Kidney capillary endothelial cell (primary cell): ENCODE measurements around the gene JADE1.

ENCODE experiments used
- DNase-seq: peaks from one replicate; pipeline ENCODE4 v3.0.0-alpha.2; 2018; ENCODE audit warnings: low spot score

Gene JADE1

DNA sequence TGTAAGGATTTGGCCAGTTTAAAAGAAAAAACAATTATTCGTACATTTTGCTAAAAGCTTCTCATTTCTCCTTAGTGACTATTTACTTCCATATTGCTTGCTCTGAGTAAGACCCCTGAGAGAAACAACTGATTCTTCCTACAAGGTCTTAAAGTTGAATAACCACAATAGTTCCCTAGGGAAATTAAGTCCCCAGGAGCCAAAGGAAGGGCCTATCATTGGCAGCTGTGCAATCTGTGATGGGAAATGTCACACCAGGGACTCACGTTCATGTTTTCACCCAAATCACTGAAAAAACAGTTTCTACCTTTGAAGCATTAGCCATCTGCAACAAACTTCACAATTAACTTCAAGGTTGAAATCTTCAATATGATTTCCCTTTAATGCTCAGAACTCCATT lies 66.7 kb downstream of the JADE1 start:
- DNase-seq, result no peak

GRCh38 chr4:128877934-128878333 lies 68.4 kb downstream of the JADE1 start:
- no peak for DNase-seq

- no peak for DNase-seq
Observed at GRCh38 chr4:128879283-128879682, 69.8 kb downstream of the JADE1 start.

DNA sequence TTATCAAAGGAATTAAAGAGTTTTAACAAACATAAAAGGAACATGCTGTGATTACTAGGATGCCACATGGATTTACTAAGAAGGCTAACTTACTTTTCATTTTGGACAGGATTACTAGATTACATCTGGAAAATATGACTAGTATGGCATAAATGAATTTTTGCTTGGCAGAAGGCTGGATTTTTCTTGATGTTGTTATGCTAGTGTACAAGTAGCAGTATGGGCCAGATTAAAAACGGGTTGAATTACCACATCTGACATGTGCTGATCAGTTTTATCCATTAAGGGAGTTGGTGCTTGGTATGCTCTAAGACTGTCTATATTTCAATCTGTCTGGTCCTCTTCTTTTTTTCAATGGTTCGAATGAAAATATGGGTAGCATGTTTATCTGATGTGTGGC lies 70.5 kb downstream of the JADE1 start:
- no peak for DNase-seq

- DNase-seq, result no peak
Observed at GRCh38 chr4:128880662-128881061, 71.2 kb downstream of the JADE1 start.

GRCh38 chr4:128904821-128905220 lies 95.3 kb downstream of the JADE1 start:
- no peak for DNase-seq

DNA sequence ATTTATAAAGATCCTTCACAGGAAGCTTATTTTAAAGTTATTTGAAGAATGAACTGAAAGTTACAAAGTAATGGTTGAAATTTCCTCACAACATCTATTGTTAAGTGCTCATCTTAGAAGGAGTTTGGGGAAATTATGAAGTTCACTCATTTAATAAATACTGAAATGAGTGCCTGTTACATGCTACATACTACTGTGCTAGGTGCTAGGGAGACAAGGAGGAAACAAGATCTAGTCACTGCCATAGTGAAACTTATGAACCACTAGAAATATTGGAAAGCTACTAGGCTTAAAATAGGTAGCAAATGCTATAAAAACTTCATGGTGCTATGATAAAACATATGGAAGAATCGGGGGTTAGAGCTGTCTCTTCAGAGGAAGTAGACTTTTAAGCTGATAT lies 97.1 kb downstream of the JADE1 start:
- no peak for DNase-seq

- DNase-seq, result no peak
Observed at GRCh38 chr4:128907981-128908380, 98.5 kb downstream of the JADE1 start.

DNA sequence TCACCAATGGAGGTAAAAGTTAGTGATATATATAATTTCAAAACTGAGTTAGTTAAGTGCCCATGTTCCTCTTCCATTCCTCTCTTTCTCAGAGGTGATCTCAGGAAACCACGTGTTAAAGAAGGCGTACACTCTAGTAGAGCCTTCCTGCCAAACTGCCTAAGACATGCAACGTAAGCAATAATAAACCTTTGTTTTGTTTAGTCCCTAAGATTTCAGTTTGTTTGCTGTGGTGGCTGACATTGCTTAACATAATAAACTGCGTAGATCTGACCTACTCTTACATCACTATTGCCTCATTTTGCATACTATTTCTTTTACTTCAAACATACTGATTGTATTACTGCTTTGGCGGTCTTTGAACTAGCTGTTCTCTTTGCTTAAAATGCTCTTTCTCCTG lies 99.2 kb downstream of the JADE1 start:
- DNase-seq, result no peak

DNA sequence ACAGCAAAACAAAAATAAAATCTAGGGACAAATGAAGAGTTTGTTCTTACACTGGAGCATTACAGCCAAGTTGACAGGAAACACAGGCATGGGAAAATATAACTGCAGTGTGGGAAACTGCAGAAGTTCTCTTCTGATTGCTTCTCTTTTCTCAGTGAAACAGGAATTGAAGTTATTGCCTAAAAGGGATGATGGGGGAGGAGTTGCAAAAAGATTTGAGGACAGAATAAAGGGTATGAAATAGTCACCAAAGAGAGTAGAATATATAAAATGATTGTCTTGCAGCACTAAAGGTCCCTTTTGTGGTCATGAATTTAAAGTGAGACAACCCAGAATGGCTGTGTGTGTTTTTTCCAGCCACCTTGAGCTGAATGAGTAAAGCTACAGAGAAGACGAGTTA lies 103.7 kb downstream of the JADE1 start:
- no peak for DNase-seq

- DNase-seq, result no peak
Observed at GRCh38 chr4:128915544-128915943, 106.0 kb downstream of the JADE1 start.

- DNase-seq, result no peak
Observed at GRCh38 chr4:128916832-128917231, 107.3 kb downstream of the JADE1 start.

GRCh38 chr4:128917781-128918180 lies 108.3 kb downstream of the JADE1 start:
- DNase-seq, result no peak

DNA sequence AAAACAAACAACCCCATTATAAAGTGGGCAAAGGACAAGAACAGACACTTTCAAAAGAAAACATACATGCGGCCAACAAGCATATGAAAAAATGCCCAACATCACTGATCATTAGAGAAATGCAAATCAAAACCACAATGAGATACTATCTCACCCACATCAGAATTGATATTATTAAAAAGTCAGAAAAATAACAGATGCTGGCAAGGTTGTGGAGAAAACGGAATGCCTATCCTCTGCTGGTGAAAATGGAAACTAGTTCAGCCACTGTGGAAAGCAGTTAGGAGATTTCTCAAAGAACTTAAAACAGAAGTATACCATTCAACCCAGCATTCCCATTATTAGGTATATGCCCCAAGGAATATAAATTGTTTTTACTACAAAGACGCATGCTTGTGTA lies 112.5 kb downstream of the JADE1 start:
- no peak for DNase-seq
